CD4-positive, alpha-beta T cell (primary cell): ENCODE data around the gene LMF1. TPM values are rescaled to one million over a fixed set of nuclear protein-coding genes. Genes with fewer than 3 reads are reported as not detected.
"Not testable (repeated sequence)": the region's sequence is repeated elsewhere in the genome, so short reads cannot be mapped to it uniquely, and the experiment has no call there.

ENCODE experiments used
- ATAC-seq: fragments of 200-7000 bp; cut with Tn5 transposase; one replicate; pipeline ENCODE4 v1.10.0; 2022; ENCODE audit warnings: mild to moderate bottlenecking; ENCODE audit not compliant: poor library complexity
- CTCF ChIA-PET: fragments of 350-600 bp; sonication (Branson Sonifier 250); formaldehyde crosslinking; loops from one replicate; lab custom pipeline; 2021; ENCODE audit warnings: antibody characterized with exemption, inconsistent platforms; lab: Charles Lee
- POLR2A ChIA-PET: fragments of 350-600 bp; sonication (Branson Sonifier 250); formaldehyde crosslinking; loops from one replicate; lab custom pipeline; 2021; ENCODE audit warnings: antibody characterized with exemption, inconsistent platforms; lab: Charles Lee
- DNase-seq, 14 experiments: peaks; one replicate each; pipeline ENCODE4 v3.0.0-alpha.2; 2013 to 2020; ENCODE audit warnings: mixed read lengths in 2 of 14
- H3K27ac ChIP-seq, 2 donors: one replicate each; pipeline versions ENCODE4 v1.5.1 to v1.7.0; 2013; ENCODE audit warnings: low read length in 2 of 2, low read depth in 1 of 2, mild to moderate bottlenecking in 1 of 2
- H3K27me3 ChIP-seq, 2 experiments: 1 replicate in 1 of 2; 2 replicates in 1 of 2; pipeline versions ENCODE4 v1.6.1 to v1.7.0; 2013; ENCODE audit warnings: low read length in 2 of 2, control low read depth in 1 of 2, mild to moderate bottlenecking in 1 of 2, moderate library complexity in 1 of 2; ENCODE audit not compliant: insufficient read depth in 2 of 2, control insufficient read depth in 1 of 2
- H3K36me3 ChIP-seq: one replicate; pipeline ENCODE4 v1.6.1; 2013; ENCODE audit warnings: low read length, control low read depth; ENCODE audit not compliant: insufficient read depth
- H3K4me1 ChIP-seq: one replicate; pipeline ENCODE4 v1.6.1; 2013; ENCODE audit warnings: low read length, control low read depth; ENCODE audit not compliant: insufficient read depth
- H3K4me3 ChIP-seq: one replicate; pipeline ENCODE4 v1.5.1; 2013; ENCODE audit warnings: mild to moderate bottlenecking, low read length, moderate library complexity
- H3K9me3 ChIP-seq, 2 experiments: 1 replicate in 1 of 2; 2 replicates in 1 of 2; pipeline versions ENCODE4 v1.6.1 to v1.7.0; 2013; ENCODE audit warnings: low read length in 2 of 2, mild to moderate bottlenecking in 2 of 2, control low read depth in 1 of 2, moderate library complexity in 1 of 2; ENCODE audit not compliant: control insufficient read depth in 1 of 2, insufficient read depth in 1 of 2
- H3K27ac Mint-ChIP-seq: one replicate; pipeline ENCODE4 v1.8.0; 2020; ENCODE audit warnings: mixed read lengths
- H3K27me3 Mint-ChIP-seq: one replicate; pipeline ENCODE4 v1.8.0; 2021; ENCODE audit warnings: mixed read lengths
- H3K36me3 Mint-ChIP-seq: one replicate; pipeline ENCODE4 v1.8.0; 2021; ENCODE audit warnings: low read depth, mixed read lengths
- H3K4me1 Mint-ChIP-seq: one replicate; pipeline ENCODE4 v1.8.0; 2021; ENCODE audit warnings: low read depth, mixed read lengths
- H3K4me3 Mint-ChIP-seq: one replicate; pipeline ENCODE4 v1.8.0; 2020; ENCODE audit warnings: mild to moderate bottlenecking, mixed read lengths
- H3K9me3 Mint-ChIP-seq: one replicate; pipeline ENCODE4 v1.8.0; 2020; ENCODE audit warnings: mixed read lengths
- CTCF ChIP-seq: fragments of 200-600 bp; IDR thresholded peaks from one replicate; pipeline ENCODE4 v1.8.0; 2022; ENCODE audit warnings: antibody characterized with exemption, mild to moderate bottlenecking
- intact Hi-C, 2 experiments: fragments of 100-400 bp; cut with DNase I in 1 of 2; cut with micrococcal nuclease in 1 of 2; formaldehyde crosslinking; loops; one replicate each; pipeline versions ENCODE4 v1.15.1 to v1.9.0; 2023 to 2025; cut with DNase I, micrococcal nuclease
- total RNA-seq, 174 experiments: library from RNA in 2 of 174; stranded (reverse) in 2 of 174; gene quantifications; one replicate each; pipeline ENCODE4 v1.2.3 and lab custom pipeline; 2021 to 2026

Gene LMF1
- total RNA-seq, 2 experiments from 2014 or later, result 26.8 to 27.6 TPM

GRCh38 chr16:962366-962765 lies 8.4 kb downstream of the LMF1 start:
- no peak for DNase-seq
- H3K4me1 ChIP-seq, result peaks cover 32% of the 10 kb centered on the region
- Mint-ChIP-seq H3K36me3 (peaks cover 25% of the 10 kb centered on the region), H3K9me3 (no peaks in the 10 kb centered on the region), H3K4me3 (no peak overlapping the region), H3K27ac (no peak overlapping the region), H3K4me1 (peaks cover 46% of the 10 kb centered on the region), H3K27me3 (no peaks in the 10 kb centered on the region)
- H3K27me3 ChIP-seq, result no peaks in the 10 kb centered on the region
- ATAC-seq, result no peak
- intact Hi-C loops, result no loop called here
- POLR2A ChIA-PET, result no interaction called here
- H3K27ac ChIP-seq, result no peak overlapping the region
- H3K4me3 ChIP-seq, result no peak overlapping the region
- H3K9me3 ChIP-seq, result peaks cover 0 to 9% of the 10 kb centered on the region in 2 experiments
- peaks cover 5% of the 10 kb centered on the region for H3K36me3 ChIP-seq
- no peak for TF ChIP-seq CTCF
- CTCF ChIA-PET, result no interaction called here

- no peak overlapping the region for H3K27ac Mint-ChIP-seq
- intact Hi-C loops, result no loop called here
- no peak for ATAC-seq
Observed at GRCh38 chr16:959232-960040, 11.3 kb downstream of the LMF1 start.

GRCh38 chr16:955766-956165 lies 15.0 kb downstream of the LMF1 start:
- DNase-seq, intact Hi-C loops, H3K4me3 ChIP-seq, H3K27ac ChIP-seq, ATAC-seq, CTCF ChIA-PET, H3K27me3 ChIP-seq, H3K9me3 ChIP-seq, POLR2A ChIA-PET, H3K27ac Mint-ChIP-seq, H3K4me1 ChIP-seq, H3K4me3 Mint-ChIP-seq, H3K9me3 Mint-ChIP-seq, H3K27me3 Mint-ChIP-seq: not testable (repeated sequence)
- H3K4me1 Mint-ChIP-seq, result peaks cover 24% of the 10 kb centered on the region
- H3K36me3 ChIP-seq, result peaks cover 19% of the 10 kb centered on the region
- peaks cover 11% of the 10 kb centered on the region for H3K36me3 Mint-ChIP-seq

More at GRCh38 chr16:959232-960040, 11.3 kb downstream of the LMF1 start:
- H3K36me3 ChIP-seq, result peaks cover under 1% of the 10 kb centered on the region
- ChIA-PET POLR2A (no interaction called here), CTCF (no interaction called here)
- H3K27me3 Mint-ChIP-seq, result no peaks in the 10 kb centered on the region
- H3K27ac ChIP-seq, result no peak overlapping the region
- no peaks in the 10 kb centered on the region for H3K9me3 Mint-ChIP-seq
- DNase-seq, result no peak
- no peak for TF ChIP-seq CTCF
- no peak overlapping the region for H3K4me3 Mint-ChIP-seq
- H3K27me3 ChIP-seq, result no peaks in the 10 kb centered on the region
- peaks cover 20% of the 10 kb centered on the region for H3K4me1 ChIP-seq
- peaks cover 2% of the 10 kb centered on the region for H3K36me3 Mint-ChIP-seq
- no peak overlapping the region for H3K4me3 ChIP-seq
- H3K4me1 Mint-ChIP-seq, result peaks cover 35% of the 10 kb centered on the region
- no peaks in the 10 kb centered on the region for H3K9me3 ChIP-seq

GRCh38 chr16:953818-954217 lies 17.0 kb downstream of the LMF1 start:
- CTCF ChIA-PET, H3K4me3 ChIP-seq, H3K27me3 Mint-ChIP-seq, POLR2A ChIA-PET, ATAC-seq, H3K4me1 ChIP-seq, H3K9me3 ChIP-seq, H3K27me3 ChIP-seq, H3K9me3 Mint-ChIP-seq, H3K27ac Mint-ChIP-seq, H3K4me3 Mint-ChIP-seq, intact Hi-C loops, H3K27ac ChIP-seq: not testable (repeated sequence)
- peaks cover 19% of the 10 kb centered on the region for H3K36me3 ChIP-seq
- Mint-ChIP-seq H3K36me3 (peaks cover 11% of the 10 kb centered on the region), H3K4me1 (peaks cover 15% of the 10 kb centered on the region)
- DNase-seq, result peak in 1 of 14 experiments; percentile 45
